PC-9 (cell line): ENCODE results near the gene SEMA6D. TPM values are rescaled to one million over a fixed set of nuclear protein-coding genes. Genes with fewer than 3 reads are reported as not detected.

Source experiments
- BruUV-seq: library from RNA; stranded (reverse); fragments of 400-500 nt; replicated peaks from 2 replicates; lab custom pipeline; 2021; lab: Mats Ljungman, UMichigan
- CTCF ChIA-PET: fragments of 300-600 bp; sonication (Branson Sonifier 250); formaldehyde crosslinking; loops from one replicate; lab custom pipeline; 2022; ENCODE audit warnings: antibody characterized with exemption; lab: Charles Lee
- POLR2A ChIA-PET: fragments of 300-600 bp; sonication (Branson Sonifier 250); formaldehyde crosslinking; loops from one replicate; lab custom pipeline; 2022; ENCODE audit warnings: antibody characterized with exemption; ENCODE audit not compliant: unreplicated experiment; lab: Charles Lee
- DNase-seq, 2 experiments: peaks; one replicate each; pipeline versions ENCODE4 v3.0.0 to v3.0.0-alpha.2; 2015 to 2022; ENCODE audit warnings: mixed read lengths in 1 of 2
- H2AFZ ChIP-seq: fragments of 200-600 bp; sonication (generic); 2 replicates; pipeline ENCODE4 v1.8.1; 2017; ENCODE audit warnings: antibody characterized with exemption
- H3F3A ChIP-seq: fragments of 200-600 bp; sonication (generic); 2 replicates; pipeline ENCODE4 v1.8.1; 2017; ENCODE audit warnings: antibody characterized with exemption, mild to moderate bottlenecking, low read depth; ENCODE audit not compliant: insufficient read depth
- H3K27ac ChIP-seq: fragments of 200-600 bp; sonication (generic); 2 replicates; pipeline ENCODE4 v1.6.1; 2016; ENCODE audit warnings: mixed run types
- H3K27me3 ChIP-seq: fragments of 200-600 bp; sonication (generic); 2 replicates; pipeline ENCODE4 v1.6.1; 2016; ENCODE audit warnings: low read depth, mixed run types; ENCODE audit not compliant: insufficient read depth
- H3K36me3 ChIP-seq: fragments of 200-600 bp; sonication (generic); 2 replicates; pipeline ENCODE4 v1.6.1; 2016; ENCODE audit warnings: low read depth, mixed run types
- H3K4me1 ChIP-seq: fragments of 200-600 bp; sonication (generic); replicated peaks from 2 replicates; pipeline ENCODE4 v1.6.1; 2016; ENCODE audit warnings: mixed run types; ENCODE audit not compliant: insufficient read depth
- H3K4me2 ChIP-seq: fragments of 200-600 bp; sonication (generic); 2 replicates; pipeline ENCODE4 v1.6.1; 2017; ENCODE audit warnings: mixed run types
- H3K4me3 ChIP-seq: fragments of 200-600 bp; sonication (generic); 2 replicates; pipeline ENCODE4 v1.6.1; 2016; ENCODE audit warnings: mixed run types
- H3K79me2 ChIP-seq: fragments of 200-600 bp; sonication (generic); 2 replicates; pipeline ENCODE4 v1.6.1; 2017; ENCODE audit warnings: low read depth, mixed run types
- H3K9me2 ChIP-seq: fragments of 200-600 bp; sonication (generic); 2 replicates; pipeline ENCODE4 v1.8.1; 2017; ENCODE audit warnings: mild to moderate bottlenecking; ENCODE audit not compliant: insufficient read depth
- H3K9me3 ChIP-seq: fragments of 200-600 bp; sonication (generic); 2 replicates; pipeline ENCODE4 v1.8.1; 2016; ENCODE audit warnings: low read depth; ENCODE audit not compliant: insufficient read depth
- H4K20me1 ChIP-seq: fragments of 200-600 bp; sonication (generic); 2 replicates; pipeline ENCODE4 v1.8.1; 2017; ENCODE audit not compliant: insufficient read depth
- CTCF ChIP-seq: fragments of 200-600 bp; sonication (generic); conservative IDR thresholded peaks from 2 replicates; pipeline ENCODE4 v1.6.1; 2017; ENCODE audit warnings: mixed run types, antibody characterized with exemption, mild to moderate bottlenecking, moderate library complexity
- EZH2 ChIP-seq: fragments of 200-600 bp; sonication (generic); IDR thresholded peaks from 2 replicates; pipeline ENCODE4 v1.8.0; 2017; ENCODE audit warnings: antibody characterized with exemption, low read depth
- intact Hi-C: fragments of 100-400 bp; cut with micrococcal nuclease; formaldehyde crosslinking; loops from one replicate; pipeline ENCODE4 v1.10.0; 2022; ENCODE audit not compliant: unreplicated experiment
- total RNA-seq: library from RNA; stranded (reverse); gene quantifications from 2 replicates; pipeline ENCODE4 v1.2.3, GENCODE V29; 2021

The SEMA6D gene
- total RNA-seq, 1 experiment from 2014 or later: not detected

GRCh38 chr15:47819158-47819557 is 101.9 kb downstream of the SEMA6D start:
- Histone ChIP-seq H3K36me3 (no peaks in the 10 kb centered on the region), H4K20me1 (no peaks in the 10 kb centered on the region), H2AFZ (no peak overlapping the region), H3F3A (no peaks in the 10 kb centered on the region), H3K27me3 (no peaks in the 10 kb centered on the region), H3K4me2 (no peak overlapping the region), H3K27ac (no peak overlapping the region), H3K4me3 (no peak overlapping the region), H3K9me2 (no peaks in the 10 kb centered on the region), H3K9me3 (no peaks in the 10 kb centered on the region), H3K4me1 (no peaks in the 10 kb centered on the region), H3K79me2 (no peaks in the 10 kb centered on the region)
- TF ChIP-seq CTCF: no peak
- TF ChIP-seq EZH2: no peak
- POLR2A ChIA-PET: no interaction called here
- BruUV-seq: no TSS peak
- CTCF ChIA-PET: no interaction called here
- no peak for DNase-seq
- intact Hi-C loops: no loop called here

DNA sequence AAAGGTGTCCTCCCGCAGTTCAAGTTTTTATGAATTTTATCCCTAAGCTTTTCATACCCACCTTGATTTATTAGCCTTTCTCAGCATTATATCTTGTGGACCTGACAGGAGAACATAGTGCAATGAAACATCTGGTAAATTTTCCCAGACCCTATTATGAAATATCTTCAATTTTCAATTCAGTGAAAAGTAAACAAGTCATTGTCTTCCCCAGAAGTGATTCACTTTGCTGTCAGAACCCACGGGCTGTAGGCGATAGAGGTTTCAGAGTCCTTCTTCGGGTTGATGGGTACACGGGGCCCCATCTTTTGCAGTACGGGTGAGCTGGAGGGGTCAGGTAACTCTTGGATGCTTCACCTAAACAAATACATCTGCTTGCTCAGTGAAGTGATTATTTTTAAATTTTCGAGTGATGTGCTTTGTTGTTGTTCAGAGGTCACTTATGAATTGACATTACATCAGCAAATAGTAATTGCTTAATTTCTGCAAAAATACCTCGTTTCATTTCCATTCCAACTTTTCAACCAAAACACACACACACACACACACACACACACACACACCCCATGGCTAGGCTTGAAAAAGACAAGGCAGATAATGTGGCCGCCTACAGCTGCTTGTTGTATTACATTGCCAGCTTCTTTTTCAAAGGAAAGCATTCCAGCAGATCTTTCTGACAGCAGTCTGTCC is 102.9 kb downstream of the SEMA6D start:
- Histone ChIP-seq H3K79me2 (no peaks in the 10 kb centered on the region), H3K36me3 (no peaks in the 10 kb centered on the region), H3K9me3 (no peaks in the 10 kb centered on the region), H3F3A (no peaks in the 10 kb centered on the region), H3K4me2 (no peak overlapping the region), H3K4me1 (no peaks in the 10 kb centered on the region), H3K9me2 (no peaks in the 10 kb centered on the region), H3K27me3 (no peaks in the 10 kb centered on the region), H2AFZ (no peak overlapping the region), H4K20me1 (no peaks in the 10 kb centered on the region), H3K27ac (no peak overlapping the region), H3K4me3 (no peak overlapping the region)
- ChIA-PET CTCF (no interaction called here), POLR2A (no interaction called here)
- no TSS peak for BruUV-seq
- TF ChIP-seq CTCF (no peak), EZH2 (no peak)
- intact Hi-C loops: no loop called here
- no peak for DNase-seq

DNA sequence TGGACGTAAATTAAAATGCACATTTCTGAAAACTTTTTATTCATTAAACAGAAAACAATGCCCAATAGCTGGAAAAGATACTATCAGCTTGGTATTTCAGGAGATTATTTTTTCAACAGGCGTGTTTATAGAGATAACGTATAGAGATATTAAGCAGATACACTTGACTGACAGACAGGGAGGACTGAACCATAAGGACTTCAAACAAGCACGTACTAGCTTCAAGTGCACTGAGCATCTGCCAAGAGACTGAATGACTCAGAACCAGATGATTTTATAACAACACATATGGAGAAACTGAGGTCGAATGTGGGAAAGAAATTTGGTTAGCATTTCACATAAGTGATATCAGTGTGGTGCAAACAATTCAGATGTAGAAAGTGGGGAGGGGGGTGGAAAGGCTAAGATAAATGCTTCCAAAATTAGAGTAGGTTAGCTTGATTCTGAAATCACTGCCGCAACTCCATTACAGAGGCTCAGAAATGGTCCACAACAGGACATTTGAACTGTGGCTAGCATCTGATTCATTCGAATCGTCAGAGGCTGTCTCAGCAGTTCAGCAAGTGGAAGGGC is 103.5 kb downstream of the SEMA6D start:
- no peaks in the 10 kb centered on the region for H3F3A ChIP-seq
- no peak overlapping the region for H2AFZ ChIP-seq
- no peak overlapping the region for H3K27ac ChIP-seq
- no TSS peak for BruUV-seq
- ChIA-PET CTCF (no interaction called here), POLR2A (no interaction called here)
- H3K36me3 ChIP-seq: no peaks in the 10 kb centered on the region
- TF ChIP-seq CTCF (no peak), EZH2 (no peak)
- H4K20me1 ChIP-seq: no peaks in the 10 kb centered on the region
- intact Hi-C loops: no loop called here
- H3K27me3 ChIP-seq: no peaks in the 10 kb centered on the region
- no peak overlapping the region for H3K4me3 ChIP-seq
- no peaks in the 10 kb centered on the region for H3K9me3 ChIP-seq
- no peaks in the 10 kb centered on the region for H3K4me1 ChIP-seq
- H3K9me2 ChIP-seq: no peaks in the 10 kb centered on the region
- DNase-seq: no peak
- no peak overlapping the region for H3K4me2 ChIP-seq
- no peaks in the 10 kb centered on the region for H3K79me2 ChIP-seq
